Ishikawa (cell line): ENCODE measurements around the gene DERA.

ENCODE experiments used
- CEBPB ChIP-seq: IDR thresholded peaks from 2 replicates; pipeline ENCODE4 v1.6.1; 2012
- CREB1 ChIP-seq: IDR thresholded peaks from 2 replicates; pipeline ENCODE4 v1.6.1; 2012; ENCODE audit warnings: low read depth
- EGR1 ChIP-seq: IDR thresholded peaks from 2 replicates; pipeline ENCODE4 v1.6.1; 2012
- EP300 ChIP-seq: IDR thresholded peaks from 2 replicates; pipeline ENCODE4 v1.6.1; 2012; ENCODE audit warnings: borderline replicate concordance
- FOXM1 ChIP-seq: IDR thresholded peaks from 2 replicates; pipeline ENCODE4 v1.6.1; 2012; ENCODE audit warnings: low read depth, borderline replicate concordance
- RAD21 ChIP-seq: IDR thresholded peaks from 2 replicates; pipeline ENCODE4 v1.6.1; 2012; ENCODE audit warnings: low read depth
- TAF1 ChIP-seq: IDR thresholded peaks from 2 replicates; pipeline ENCODE4 v1.6.1; 2012; ENCODE audit warnings: low read depth, mild to moderate bottlenecking
- TEAD4 ChIP-seq: IDR thresholded peaks from 2 replicates; pipeline ENCODE4 v1.6.1; 2012
- YY1 ChIP-seq: IDR thresholded peaks from 2 replicates; pipeline ENCODE4 v1.6.1; 2012; ENCODE audit warnings: low read depth
- ZBTB7A ChIP-seq: IDR thresholded peaks from 2 replicates; pipeline ENCODE4 v1.6.1; 2012; ENCODE audit warnings: low read depth
- TF ChIP-seq, protein P1 (sequence below): IDR thresholded peaks from 2 replicates; pipeline ENCODE4 v1.6.1; 2012
- TF ChIP-seq, protein P2 (sequence below): IDR thresholded peaks from 2 replicates; pipeline ENCODE4 v1.6.1; 2012; ENCODE audit warnings: low read depth, mild to moderate bottlenecking
- TF ChIP-seq, protein P3 (sequence below): IDR thresholded peaks from 2 replicates; pipeline ENCODE4 v1.6.1; 2012

DNA sequence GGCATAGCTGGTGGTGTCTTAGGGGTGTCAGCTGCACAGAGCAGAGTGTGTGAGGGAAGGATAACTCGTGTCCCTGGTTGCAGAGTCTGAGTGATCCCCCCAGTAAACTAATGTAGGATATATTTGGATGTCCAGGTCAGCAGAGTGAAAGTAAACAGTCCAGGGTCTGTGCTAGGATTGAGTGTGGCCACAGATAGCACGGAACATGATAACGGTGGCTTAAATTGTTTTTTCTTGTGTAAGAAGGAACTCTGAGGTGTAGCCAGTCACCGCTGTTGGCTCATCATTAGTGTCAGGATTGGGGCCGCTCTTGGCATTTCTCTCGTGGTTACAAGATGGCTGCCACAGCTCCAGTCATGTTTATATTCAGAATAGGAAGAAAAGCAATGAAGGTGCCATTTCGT lies 97.3 kb downstream of the DERA start:
- TF ChIP-seq, protein P1, sequence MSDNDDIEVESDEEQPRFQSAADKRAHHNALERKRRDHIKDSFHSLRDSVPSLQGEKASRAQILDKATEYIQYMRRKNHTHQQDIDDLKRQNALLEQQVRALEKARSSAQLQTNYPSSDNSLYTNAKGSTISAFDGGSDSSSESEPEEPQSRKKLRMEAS = no peak
- TF ChIP-seq CEBPB (no peak), ZBTB7A (no peak), CREB1 (no peak), FOXM1 (no peak), YY1 (no peak), EP300 (no peak), RAD21 (no peak), TEAD4 (no peak), TAF1 (no peak), EGR1 (no peak)
- TF ChIP-seq, protein P2, sequence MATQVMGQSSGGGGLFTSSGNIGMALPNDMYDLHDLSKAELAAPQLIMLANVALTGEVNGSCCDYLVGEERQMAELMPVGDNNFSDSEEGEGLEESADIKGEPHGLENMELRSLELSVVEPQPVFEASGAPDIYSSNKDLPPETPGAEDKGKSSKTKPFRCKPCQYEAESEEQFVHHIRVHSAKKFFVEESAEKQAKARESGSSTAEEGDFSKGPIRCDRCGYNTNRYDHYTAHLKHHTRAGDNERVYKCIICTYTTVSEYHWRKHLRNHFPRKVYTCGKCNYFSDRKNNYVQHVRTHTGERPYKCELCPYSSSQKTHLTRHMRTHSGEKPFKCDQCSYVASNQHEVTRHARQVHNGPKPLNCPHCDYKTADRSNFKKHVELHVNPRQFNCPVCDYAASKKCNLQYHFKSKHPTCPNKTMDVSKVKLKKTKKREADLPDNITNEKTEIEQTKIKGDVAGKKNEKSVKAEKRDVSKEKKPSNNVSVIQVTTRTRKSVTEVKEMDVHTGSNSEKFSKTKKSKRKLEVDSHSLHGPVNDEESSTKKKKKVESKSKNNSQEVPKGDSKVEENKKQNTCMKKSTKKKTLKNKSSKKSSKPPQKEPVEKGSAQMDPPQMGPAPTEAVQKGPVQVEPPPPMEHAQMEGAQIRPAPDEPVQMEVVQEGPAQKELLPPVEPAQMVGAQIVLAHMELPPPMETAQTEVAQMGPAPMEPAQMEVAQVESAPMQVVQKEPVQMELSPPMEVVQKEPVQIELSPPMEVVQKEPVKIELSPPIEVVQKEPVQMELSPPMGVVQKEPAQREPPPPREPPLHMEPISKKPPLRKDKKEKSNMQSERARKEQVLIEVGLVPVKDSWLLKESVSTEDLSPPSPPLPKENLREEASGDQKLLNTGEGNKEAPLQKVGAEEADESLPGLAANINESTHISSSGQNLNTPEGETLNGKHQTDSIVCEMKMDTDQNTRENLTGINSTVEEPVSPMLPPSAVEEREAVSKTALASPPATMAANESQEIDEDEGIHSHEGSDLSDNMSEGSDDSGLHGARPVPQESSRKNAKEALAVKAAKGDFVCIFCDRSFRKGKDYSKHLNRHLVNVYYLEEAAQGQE = no peak
- TF ChIP-seq, protein P3, sequence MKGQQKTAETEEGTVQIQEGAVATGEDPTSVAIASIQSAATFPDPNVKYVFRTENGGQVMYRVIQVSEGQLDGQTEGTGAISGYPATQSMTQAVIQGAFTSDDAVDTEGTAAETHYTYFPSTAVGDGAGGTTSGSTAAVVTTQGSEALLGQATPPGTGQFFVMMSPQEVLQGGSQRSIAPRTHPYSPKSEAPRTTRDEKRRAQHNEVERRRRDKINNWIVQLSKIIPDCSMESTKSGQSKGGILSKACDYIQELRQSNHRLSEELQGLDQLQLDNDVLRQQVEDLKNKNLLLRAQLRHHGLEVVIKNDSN = no peak
